ENCODE measurements around the gene PTPRQ.
"Not testable (repeated sequence)": the region's sequence is repeated elsewhere in the genome, so short reads cannot be mapped to it uniquely, and the experiment has no call there.

Gene PTPRQ

GRCh38 chr12:80472236-80472635 is 28.2 kb downstream of the PTPRQ start:
- DNase-seq, result no peak

GRCh38 chr12:80472911-80473500 is 29.0 kb downstream of the PTPRQ start:
- DNase-seq, result no peak

GRCh38 chr12:80477521-80478145 is 33.6 kb downstream of the PTPRQ start:
- DNase-seq, result not testable (repeated sequence)

- DNase-seq, result no peak
Observed at GRCh38 chr12:80484746-80485145, 40.7 kb downstream of the PTPRQ start.

GRCh38 chr12:80485222-80485987 is 41.4 kb downstream of the PTPRQ start:
- DNase-seq, result no peak

GRCh38 chr12:80490329-80490728 is 46.3 kb downstream of the PTPRQ start:
- no peak for DNase-seq

GRCh38 chr12:80491166-80491565 is 47.1 kb downstream of the PTPRQ start:
- no peak for DNase-seq

- no peak for DNase-seq
Observed at GRCh38 chr12:80493466-80493865, 49.4 kb downstream of the PTPRQ start.

GRCh38 chr12:80494836-80495235 is 50.8 kb downstream of the PTPRQ start:
- DNase-seq, result no peak

DNA sequence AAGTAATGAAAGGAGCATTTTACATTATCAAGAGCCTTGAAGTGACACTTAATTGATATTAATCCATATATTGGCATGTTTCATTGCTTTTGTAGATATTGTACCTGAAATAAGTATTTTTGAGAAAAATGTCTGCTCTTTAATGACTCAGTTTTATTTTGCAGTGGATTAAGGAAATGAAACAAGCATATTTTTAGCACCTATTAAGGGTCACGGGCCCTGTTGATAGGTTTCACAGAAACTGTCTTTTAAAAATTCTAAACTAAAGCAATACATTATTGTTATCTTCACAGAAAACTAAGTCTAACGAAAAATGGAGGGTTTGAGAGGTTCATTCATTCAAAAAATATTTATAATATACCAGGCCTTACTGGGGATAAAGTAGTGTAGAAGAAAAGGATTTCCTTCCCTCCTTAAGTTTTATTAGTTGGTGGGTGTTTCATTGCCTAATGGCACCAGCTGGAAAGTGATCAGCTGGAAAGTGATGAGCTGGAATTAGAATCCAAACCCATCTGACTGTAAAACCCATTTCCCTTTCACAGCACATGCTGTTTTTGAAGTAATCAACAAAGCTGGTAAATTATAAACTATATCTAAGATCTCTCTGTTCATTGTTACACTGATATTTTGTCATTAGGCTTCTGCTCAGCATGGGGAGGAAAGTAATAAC is 54.2 kb downstream of the PTPRQ start:
- DNase-seq, result no peak

GRCh38 chr12:80504389-80505163 is 60.5 kb downstream of the PTPRQ start:
- no peak for DNase-seq

DNA sequence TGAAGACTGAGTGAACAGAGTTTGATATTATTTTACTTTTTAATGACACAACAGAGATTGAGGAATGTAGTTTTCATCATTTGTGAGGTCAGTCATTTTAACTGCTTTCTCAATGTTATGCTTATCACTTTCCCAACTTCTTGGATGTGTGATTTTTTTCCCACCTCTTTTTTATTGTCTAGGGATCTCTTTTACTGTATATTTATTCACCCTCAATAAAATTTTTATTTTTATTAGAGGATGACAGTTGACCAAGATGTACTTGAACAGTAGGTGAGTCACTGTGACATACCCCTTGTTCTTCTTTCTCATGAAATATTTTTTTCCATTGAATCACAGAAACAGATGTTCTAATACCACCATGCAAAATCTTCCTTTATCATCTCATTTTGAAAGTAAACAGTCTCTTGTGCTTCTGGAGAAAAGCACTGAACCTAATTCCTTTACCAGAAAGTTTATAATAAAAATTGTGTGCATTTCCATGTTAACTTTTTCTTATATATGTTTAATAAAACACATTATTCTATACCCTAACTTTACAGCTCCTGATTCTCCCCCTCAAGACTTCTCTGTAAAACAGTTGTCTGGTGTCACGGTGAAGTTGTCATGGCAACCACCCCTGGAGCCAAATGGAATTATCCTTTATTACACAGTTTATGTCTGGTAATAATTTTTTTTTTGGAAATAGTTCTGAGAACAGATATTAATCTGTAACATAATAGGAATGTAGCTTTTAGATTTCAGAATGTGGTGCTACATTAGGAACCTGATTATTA is 65.9 kb downstream of the PTPRQ start:
- no peak for DNase-seq

DNA sequence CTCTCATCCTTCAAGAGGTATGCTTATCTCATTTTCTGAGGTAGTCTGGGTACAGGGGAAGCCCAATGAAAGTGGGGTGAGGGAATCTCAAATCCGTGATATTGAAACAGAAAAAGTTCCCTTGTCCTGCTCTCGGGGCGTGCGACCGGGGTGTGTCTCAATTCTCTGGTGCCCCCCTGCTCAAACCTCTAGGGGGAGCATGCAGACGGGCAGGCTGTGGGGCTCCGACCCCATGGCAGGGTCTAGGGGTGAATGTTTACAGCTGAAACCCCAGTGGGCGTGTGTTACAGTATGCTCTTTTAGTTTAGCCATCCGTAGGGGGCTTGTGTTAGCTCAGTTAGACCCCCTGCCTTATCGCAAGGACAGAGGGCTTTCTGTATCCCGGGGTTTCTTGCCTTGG is 68.7 kb downstream of the PTPRQ start:
- DNase-seq, result no peak

DNA sequence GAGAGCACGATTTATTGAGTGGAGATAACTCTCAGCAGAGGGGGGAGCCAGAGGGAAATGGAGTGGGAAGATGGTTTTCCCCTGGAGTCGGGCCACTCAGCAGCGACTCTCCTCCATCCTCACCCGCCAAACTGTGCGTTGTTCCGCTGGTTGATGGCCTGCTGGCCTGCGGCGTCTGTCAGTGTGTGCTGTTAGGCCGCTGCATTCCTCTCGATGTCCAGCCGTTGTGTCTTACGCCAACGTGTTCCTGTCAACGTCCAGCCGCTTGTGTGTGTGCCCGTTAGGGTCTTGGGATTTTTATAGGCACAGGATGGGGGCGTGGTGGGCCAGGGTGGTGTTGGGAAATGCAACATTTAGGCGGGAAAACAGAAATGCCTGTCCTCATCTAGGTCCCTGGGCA is 69.2 kb downstream of the PTPRQ start:
- DNase-seq, result no peak

DNA sequence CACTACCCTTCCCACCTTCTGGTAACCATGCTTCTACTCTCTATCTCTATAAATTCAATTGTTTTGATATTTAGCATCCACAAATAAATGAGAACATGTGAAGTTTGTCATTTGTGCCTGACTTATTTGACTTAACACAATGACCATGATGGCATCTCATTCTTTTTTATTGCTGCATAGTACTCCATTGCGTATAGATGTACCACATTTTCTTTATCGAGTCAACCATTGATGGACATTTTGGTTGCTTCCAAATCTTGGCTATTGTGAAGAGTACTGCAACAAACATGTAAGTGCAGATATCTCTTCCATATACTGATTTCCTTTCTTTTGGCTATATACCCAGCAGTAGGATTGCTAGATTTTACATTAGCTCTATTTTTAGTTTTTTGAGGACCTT is 73.6 kb downstream of the PTPRQ start:
- no peak for DNase-seq

DNA sequence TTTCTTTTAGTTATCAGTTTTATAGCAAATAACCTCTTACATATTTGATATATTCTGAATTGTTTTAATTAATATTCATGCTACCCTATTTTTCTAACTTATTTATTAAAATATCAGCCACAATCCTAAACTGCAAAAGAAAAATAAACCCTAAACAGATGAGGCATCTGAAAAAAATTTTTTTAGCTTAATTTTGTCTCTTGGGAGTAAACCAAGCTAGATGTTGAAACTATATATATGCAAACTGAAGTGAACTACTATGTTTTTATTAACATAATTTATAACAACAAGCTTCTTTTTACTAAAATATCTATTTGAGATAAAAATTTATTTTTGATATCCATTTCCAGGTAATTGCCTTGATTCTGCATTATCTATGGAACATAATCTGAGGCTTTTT is 87.6 kb downstream of the PTPRQ start:
- DNase-seq, result no peak

- DNase-seq, result no peak
Observed at GRCh38 chr12:80539029-80539428, 95.0 kb downstream of the PTPRQ start.

DNA sequence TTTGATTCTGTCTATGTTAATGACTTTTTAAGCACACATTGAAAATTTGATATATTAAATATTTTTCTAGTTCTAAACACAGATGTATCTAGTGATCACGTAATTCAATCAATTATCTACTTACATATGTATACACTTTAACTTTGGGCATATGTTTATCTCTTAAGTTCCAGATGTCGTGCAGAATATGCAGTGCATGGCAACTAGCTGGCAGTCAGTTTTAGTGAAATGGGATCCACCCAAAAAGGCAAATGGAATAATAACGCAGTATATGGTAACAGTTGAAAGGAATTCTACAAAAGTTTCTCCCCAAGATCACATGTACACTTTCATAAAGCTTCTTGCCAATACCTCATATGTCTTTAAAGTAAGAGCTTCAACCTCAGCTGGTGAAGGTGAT is 105.3 kb downstream of the PTPRQ start:
- DNase-seq, result no peak

GRCh38 chr12:80551897-80552296 is 107.9 kb downstream of the PTPRQ start:
- no peak for DNase-seq

GRCh38 chr12:80553316-80553715 is 109.3 kb downstream of the PTPRQ start:
- DNase-seq, result no peak

- no peak for DNase-seq
Observed at GRCh38 chr12:80556566-80556965, 112.5 kb downstream of the PTPRQ start.

- DNase-seq, result no peak
Observed at GRCh38 chr12:80559766-80560165, 115.7 kb downstream of the PTPRQ start.
